GF-D8 (cell line): Measurements from ENCODE around the gene GPD2.
"Not testable (repeated sequence)": the region's sequence is repeated elsewhere in the genome, so short reads cannot be mapped to it uniquely, and the experiment has no call there.

ENCODE experiments used
- DNase-seq: peaks from one replicate; lab custom pipeline; 2025; lab: John Stamatoyannopoulos, UW

Gene GPD2

GRCh38 chr2:156476021-156476849 lies 40.1 kb downstream of the GPD2 start:
- no peak for DNase-seq

- DNase-seq, result no peak
Measured at GRCh38 chr2:156476850-156477206, 40.6 kb downstream of the GPD2 start.

GRCh38 chr2:156480376-156480775 lies 44.2 kb downstream of the GPD2 start:
- no peak for DNase-seq

GRCh38 chr2:156481312-156481711 lies 45.1 kb downstream of the GPD2 start:
- DNase-seq, result no peak

- DNase-seq, result no peak
Measured at GRCh38 chr2:156483741-156484173, 47.6 kb downstream of the GPD2 start.

GRCh38 chr2:156486147-156486546 lies 50.0 kb downstream of the GPD2 start:
- DNase-seq, result no peak

GRCh38 chr2:156486614-156487013 lies 50.4 kb downstream of the GPD2 start:
- DNase-seq, result no peak

- DNase-seq, result no peak
Measured at GRCh38 chr2:156489195-156489594, 53.0 kb downstream of the GPD2 start.

GRCh38 chr2:156489750-156490465 lies 53.7 kb downstream of the GPD2 start:
- no peak for DNase-seq

- no peak for DNase-seq
Measured at GRCh38 chr2:156490466-156490840, 54.3 kb downstream of the GPD2 start.

GRCh38 chr2:156491176-156491575 lies 55.0 kb downstream of the GPD2 start:
- no peak for DNase-seq

GRCh38 chr2:156492979-156493378 lies 56.8 kb downstream of the GPD2 start:
- no peak for DNase-seq

- not testable (repeated sequence) for DNase-seq
Measured at GRCh38 chr2:156495998-156496397, 59.8 kb downstream of the GPD2 start.

GRCh38 chr2:156505696-156506095 lies 69.5 kb downstream of the GPD2 start:
- DNase-seq, result no peak

GRCh38 chr2:156511122-156511521 lies 74.9 kb downstream of the GPD2 start:
- no peak for DNase-seq

GRCh38 chr2:156511803-156512202 lies 75.6 kb downstream of the GPD2 start:
- DNase-seq, result no peak

GRCh38 chr2:156512451-156512850 lies 76.3 kb downstream of the GPD2 start:
- no peak for DNase-seq

GRCh38 chr2:156513219-156513618 lies 77.0 kb downstream of the GPD2 start:
- no peak for DNase-seq

- DNase-seq, result no peak
Measured at GRCh38 chr2:156517419-156517818, 81.2 kb downstream of the GPD2 start.

GRCh38 chr2:156518138-156518537 lies 82.0 kb downstream of the GPD2 start:
- no peak for DNase-seq

GRCh38 chr2:156522864-156523440 lies 86.8 kb downstream of the GPD2 start:
- DNase-seq, result no peak

GRCh38 chr2:156526950-156527636 lies 90.9 kb downstream of the GPD2 start:
- DNase-seq, result no peak

- not testable (repeated sequence) for DNase-seq
Measured at GRCh38 chr2:156528583-156528982, 92.4 kb downstream of the GPD2 start.
